T-cell (primary cell): Measurements from ENCODE around the gene RAB12. TPM values are rescaled to one million over a fixed set of nuclear protein-coding genes. Genes with fewer than 3 reads are reported as not detected.
A peak's percentile ranks its signal among the peaks of the same experiment; 100 is the strongest.
"Not testable (repeated sequence)": the region's sequence is repeated elsewhere in the genome, so short reads cannot be mapped to it uniquely, and the experiment has no call there.

Experiments
- ATAC-seq, 4 experiments: fragments of 200-7000 bp in 3 of 4; fragments of 150-1000 bp in 1 of 4; cut with Tn5 transposase; replicated peaks in 1 of 4; 1 replicate in 3 of 4; 2 replicates in 1 of 4; pipeline ENCODE4 v1.10.0; 2021; ENCODE audit warnings: moderate library complexity in 3 of 4, mild to moderate bottlenecking in 2 of 4, moderate number of reproducible peaks in 1 of 4
- CTCF ChIA-PET, 2 donors: fragments of 300-600 bp; sonication (Branson Sonifier 250); formaldehyde crosslinking; loops; one replicate each; lab custom pipeline; 2022; ENCODE audit warnings: antibody characterized with exemption in 2 of 2; lab: Charles Lee
- POLR2A ChIA-PET, 2 donors: fragments of 300-600 bp; sonication (Branson Sonifier 250); formaldehyde crosslinking; loops; one replicate each; lab custom pipeline; 2022; ENCODE audit warnings: antibody characterized with exemption in 2 of 2; lab: Charles Lee
- DNase-seq, 35 experiments: peaks; one replicate each; pipeline versions ENCODE4 v3.0.0 to v3.0.0-alpha.2; 2013 to 2023
- H3K27ac ChIP-seq: one replicate; pipeline ENCODE4 v1.5.1; 2013; ENCODE audit warnings: low read length
- H3K27me3 ChIP-seq, 2 experiments: replicated peaks in 1 of 2; 1 replicate in 1 of 2; 2 replicates in 1 of 2; pipeline versions ENCODE4 v1.6.1 to v1.7.0; 2013; ENCODE audit warnings: low read length in 1 of 2, mixed read lengths in 1 of 2; ENCODE audit not compliant: control insufficient read depth in 2 of 2, insufficient read depth in 2 of 2; ENCODE audit errors: extremely low read depth in 1 of 2
- H3K36me3 ChIP-seq, 2 donors: 1 replicate in 1 of 2; 2 replicates in 1 of 2; pipeline versions ENCODE4 v1.6.1 to v1.7.0; 2013; ENCODE audit warnings: low read length in 1 of 2; ENCODE audit not compliant: control insufficient read depth in 2 of 2, insufficient read depth in 1 of 2; ENCODE audit errors: extremely low read depth in 1 of 2
- H3K4me1 ChIP-seq, 2 experiments: 1 replicate in 1 of 2; 2 replicates in 1 of 2; pipeline versions ENCODE4 v1.6.1 to v1.7.0; 2013; ENCODE audit warnings: low read length in 2 of 2, mixed read lengths in 1 of 2; ENCODE audit not compliant: insufficient read depth in 2 of 2, control insufficient read depth in 1 of 2; ENCODE audit errors: extremely low read depth in 1 of 2
- H3K4me3 ChIP-seq, 2 donors: 1 replicate in 1 of 2; 2 replicates in 1 of 2; pipeline versions ENCODE4 v1.5.1 to v1.7.0; 2013; ENCODE audit warnings: mild to moderate bottlenecking in 2 of 2, low read length in 1 of 2, moderate library complexity in 1 of 2; ENCODE audit not compliant: control insufficient read depth in 1 of 2; ENCODE audit errors: extremely low read depth in 1 of 2
- H3K9me3 ChIP-seq: 2 replicates; pipeline ENCODE4 v1.7.0; 2013
- H3K27ac Mint-ChIP-seq, 2 donors: one replicate each; pipeline ENCODE4 v1.8.0; 2020 to 2021; ENCODE audit warnings: mild to moderate bottlenecking in 2 of 2, mixed read lengths in 2 of 2
- H3K27me3 Mint-ChIP-seq, 2 donors: one replicate each; pipeline ENCODE4 v1.8.0; 2021 to 2022; ENCODE audit warnings: mixed read lengths in 2 of 2
- H3K36me3 Mint-ChIP-seq: one replicate; pipeline ENCODE4 v1.8.0; 2021; ENCODE audit warnings: mixed read lengths
- H3K4me1 Mint-ChIP-seq, 3 donors: one replicate each; pipeline ENCODE4 v1.8.0; 2020 to 2022; ENCODE audit warnings: mixed read lengths in 3 of 3, mild to moderate bottlenecking in 1 of 3
- H3K4me3 Mint-ChIP-seq, 3 donors: one replicate each; pipeline ENCODE4 v1.8.0; 2020 to 2022; ENCODE audit warnings: mild to moderate bottlenecking in 3 of 3, mixed read lengths in 3 of 3, moderate library complexity in 3 of 3
- H3K9me3 Mint-ChIP-seq, 3 donors: one replicate each; pipeline ENCODE4 v1.8.0; 2020 to 2022; ENCODE audit warnings: mixed read lengths in 3 of 3
- WGBS: methylation state at CpG from one replicate; pipeline ENCODE4 v1.1.5; 2013; ENCODE audit warnings: missing lambda C conversion rate; ENCODE audit not compliant: insufficient coverage; 5-methylcytosine and 5-hydroxymethylcytosine counted together
- total RNA-seq, 35 experiments: library from RNA in 6 of 35; stranded (reverse) in 6 of 35; fragments of 120-200 nt in 1 of 35; gene quantifications; one replicate each; pipeline versions ENCODE4 v1.2.1 to v1.2.4 and lab custom pipeline; 2013 to 2026

Gene RAB12
- total RNA-seq, 5 donors from 2014 or later (not counting 1 experiment from before 2014, with no cell fraction given), result 15.8 to 21.4 (median 17.5) TPM

DNA sequence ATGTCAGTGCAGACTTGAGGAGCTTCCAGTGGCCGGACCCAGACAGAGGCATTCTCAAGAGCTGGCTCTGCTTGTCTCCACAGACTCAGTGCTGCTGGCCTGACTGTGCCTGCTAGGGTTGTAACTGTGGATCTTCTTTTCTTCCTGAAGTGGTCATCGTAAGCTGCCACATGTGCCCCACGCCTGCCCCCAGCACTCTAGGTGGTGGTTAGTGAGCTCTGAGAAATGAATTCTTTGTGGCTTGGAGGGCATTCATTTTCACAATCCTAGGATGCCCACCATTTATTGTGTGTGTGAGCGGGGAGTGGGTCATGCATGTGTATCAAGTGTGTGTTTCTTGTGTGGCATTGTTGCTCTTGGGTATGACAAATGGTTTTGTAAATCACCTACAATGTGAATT is 23.1 kb downstream of the RAB12 start:
- no peaks in the 10 kb centered on the region for H3K4me1 ChIP-seq
- H3K27ac ChIP-seq, result no peak overlapping the region
- DNase-seq (no peak), ATAC-seq (no peak)
- H3K4me3 ChIP-seq, result no peak overlapping the region
- H3K9me3 Mint-ChIP-seq, result no peaks in the 10 kb centered on the region
- 100% methylated on average over 2 of the region's 4 CpGs for WGBS
- H3K27me3 Mint-ChIP-seq, result no peaks in the 10 kb centered on the region
- no peaks in the 10 kb centered on the region for H3K9me3 ChIP-seq
- H3K36me3 Mint-ChIP-seq, result peaks cover 38% of the 10 kb centered on the region
- CTCF ChIA-PET, result no interaction called here
- POLR2A ChIA-PET, result no interaction called here
- H3K27me3 ChIP-seq, result no peaks in the 10 kb centered on the region
- H3K4me3 Mint-ChIP-seq, result no peak overlapping the region
- peaks cover 5 to 65% of the 10 kb centered on the region in 2 donors for H3K36me3 ChIP-seq
- H3K4me1 Mint-ChIP-seq, result peaks cover 0 to 14% (median 9%) of the 10 kb centered on the region in 3 donors
- H3K27ac Mint-ChIP-seq, result no peak overlapping the region

DNA sequence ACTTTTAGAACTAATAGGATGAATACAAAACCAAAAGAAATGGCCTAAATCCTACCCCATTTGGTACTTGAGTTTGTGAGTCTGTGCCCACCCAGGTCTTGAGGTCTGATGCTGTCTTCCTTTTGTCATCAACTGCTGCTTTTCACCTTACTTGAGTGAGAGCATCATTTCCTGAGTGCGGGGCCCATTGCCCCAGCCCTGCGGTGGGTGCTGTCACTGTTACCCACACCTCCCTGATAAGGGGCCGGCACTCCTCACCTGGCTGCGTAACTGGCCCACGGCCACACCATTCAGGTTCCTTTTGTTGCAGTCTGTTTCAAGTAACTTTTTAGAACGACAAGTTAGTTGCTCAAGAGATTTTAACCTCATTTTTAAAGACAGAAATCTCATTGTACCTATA is 25.3 kb downstream of the RAB12 start:
- Mint-ChIP-seq H3K4me1 (peaks cover 0 to 3% (median 2%) of the 10 kb centered on the region in 3 donors), H3K4me3 (no peak overlapping the region), H3K9me3 (no peaks in the 10 kb centered on the region), H3K27ac (no peak overlapping the region), H3K27me3 (no peaks in the 10 kb centered on the region), H3K36me3 (peaks cover 56% of the 10 kb centered on the region)
- ChIA-PET POLR2A (interaction anchor here in 1 of 2 donors (0.5 kb wide), 1 partner anchor 130 kb away, joined by 3 read pairs; no protein-coding TSS in a partner anchor), CTCF (no interaction called here)
- Histone ChIP-seq H3K4me1 (no peaks in the 10 kb centered on the region), H3K27me3 (no peaks in the 10 kb centered on the region), H3K4me3 (no peak overlapping the region), H3K36me3 (peaks cover 5 to 78% of the 10 kb centered on the region in 2 donors), H3K9me3 (no peaks in the 10 kb centered on the region), H3K27ac (no peak overlapping the region)
- ATAC-seq (no peak), DNase-seq (peak in 2 of 35 experiments; percentile 7)
- 79% methylated on average over 3 of the region's 6 CpGs for WGBS

- Histone ChIP-seq H3K27ac (no peak overlapping the region), H3K4me1 (no peaks in the 10 kb centered on the region), H3K27me3 (no peaks in the 10 kb centered on the region), H3K36me3 (peaks cover 5 to 78% of the 10 kb centered on the region in 2 donors), H3K9me3 (no peaks in the 10 kb centered on the region), H3K4me3 (no peak overlapping the region)
- WGBS, result 100% methylated on average over 3 of the region's 3 CpGs
- H3K4me3 Mint-ChIP-seq, result no peak overlapping the region
- no peak overlapping the region for H3K27ac Mint-ChIP-seq
- H3K27me3 Mint-ChIP-seq, result no peaks in the 10 kb centered on the region
- ChIA-PET POLR2A (no interaction called here), CTCF (no interaction called here)
- H3K4me1 Mint-ChIP-seq, result peaks cover 0 to 3% (median 2%) of the 10 kb centered on the region in 3 donors
- H3K9me3 Mint-ChIP-seq, result no peaks in the 10 kb centered on the region
- peaks cover 61% of the 10 kb centered on the region for H3K36me3 Mint-ChIP-seq
- DNase-seq (no peak), ATAC-seq (no peak)
Observed at GRCh38 chr18:8635087-8635486, 25.9 kb downstream of the RAB12 start.

GRCh38 chr18:8639762-8640161 is 30.5 kb downstream of the RAB12 start:
- Mint-ChIP-seq H3K27me3 (no peaks in the 10 kb centered on the region), H3K27ac (no peak overlapping the region), H3K4me1 (no peaks in the 10 kb centered on the region), H3K4me3 (no peak overlapping the region), H3K36me3 (peaks cover 58% of the 10 kb centered on the region), H3K9me3 (no peaks in the 10 kb centered on the region)
- CTCF ChIA-PET, result no interaction called here
- Histone ChIP-seq H3K4me3 (no peak overlapping the region), H3K9me3 (no peaks in the 10 kb centered on the region), H3K4me1 (no peaks in the 10 kb centered on the region), H3K36me3 (peaks cover 7 to 52% of the 10 kb centered on the region in 2 donors), H3K27ac (no peak overlapping the region), H3K27me3 (no peaks in the 10 kb centered on the region)
- POLR2A ChIA-PET, result no interaction called here
- WGBS, result 98% methylated on average over 5 of the region's 11 CpGs
- DNase-seq (no peak), ATAC-seq (no peak)

DNA sequence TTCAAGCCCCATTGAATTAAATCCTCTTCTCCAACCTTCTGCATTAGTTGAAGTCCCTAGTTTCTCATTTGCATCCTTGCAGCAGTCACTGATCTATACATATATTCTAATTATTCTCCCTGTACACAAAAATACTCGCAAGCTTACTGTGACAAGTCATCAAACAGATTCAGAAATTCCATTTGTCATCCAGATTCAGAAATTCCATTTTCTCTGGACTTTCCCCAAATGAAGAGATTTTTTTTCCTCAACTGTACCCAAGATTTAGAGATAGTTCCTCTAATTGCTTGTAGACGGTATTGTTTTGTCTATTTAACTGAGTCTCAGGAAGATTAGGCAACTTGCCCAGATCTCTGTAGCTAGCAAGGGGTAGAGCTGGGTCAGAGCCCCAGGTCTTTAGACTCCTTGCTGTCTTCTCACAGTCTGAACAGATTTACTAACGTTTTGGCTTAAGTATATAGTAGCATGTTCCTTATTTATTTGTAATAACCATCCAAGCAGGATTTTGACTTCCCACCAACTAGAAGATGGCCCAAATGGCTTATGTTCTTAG is 34.2 kb downstream of the RAB12 start:
- Histone ChIP-seq H3K27me3 (no peaks in the 10 kb centered on the region), H3K4me1 (no peaks in the 10 kb centered on the region), H3K4me3 (no peak overlapping the region), H3K9me3 (no peaks in the 10 kb centered on the region), H3K36me3 (peaks cover 2 to 16% of the 10 kb centered on the region in 2 donors), H3K27ac (no peak overlapping the region)
- Mint-ChIP-seq H3K9me3 (peaks cover 0 to 3% (median 0%) of the 10 kb centered on the region in 3 donors), H3K27ac (no peak overlapping the region), H3K27me3 (peaks cover 10 to 12% of the 10 kb centered on the region in 2 donors), H3K36me3 (peaks cover 28% of the 10 kb centered on the region), H3K4me3 (no peak overlapping the region), H3K4me1 (no peaks in the 10 kb centered on the region)
- CTCF ChIA-PET, result interaction anchor here in 1 of 2 donors (0.6 kb wide), 1 partner anchor 874 kb away, joined by 8 read pairs; no protein-coding TSS in a partner anchor
- no peak for ATAC-seq
- WGBS, result no CpG with 5 or more reads among the region's 3 CpGs
- DNase-seq, result no peak
- POLR2A ChIA-PET, result interaction anchor here in 1 of 2 donors (0.6 kb wide), 1 partner anchor 48 kb away, joined by 4 read pairs; no protein-coding TSS in a partner anchor

DNA sequence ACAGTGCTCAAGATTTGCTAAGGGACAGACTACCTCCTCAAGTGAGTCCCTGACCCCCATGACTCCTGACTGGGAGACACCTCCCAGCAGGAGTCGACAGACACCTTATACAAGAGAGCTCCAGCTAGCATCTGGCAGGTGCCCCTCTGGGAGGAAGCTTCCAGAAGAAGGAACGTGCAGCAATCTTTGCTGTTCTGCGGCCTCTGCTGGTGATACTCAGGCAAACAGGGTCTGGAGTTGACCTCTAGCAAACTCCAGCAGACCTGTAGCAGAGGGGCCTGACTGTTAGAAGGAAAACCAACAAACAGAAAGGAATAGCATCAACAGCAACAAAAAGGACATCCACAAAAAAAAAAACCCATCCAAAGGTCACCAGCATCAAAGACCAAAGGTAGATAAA is 38.1 kb downstream of the RAB12 start:
- H3K4me3 ChIP-seq, H3K9me3 Mint-ChIP-seq, DNase-seq, ATAC-seq, H3K27me3 ChIP-seq, H3K36me3 Mint-ChIP-seq, H3K27ac ChIP-seq, CTCF ChIA-PET, H3K27ac Mint-ChIP-seq, H3K4me3 Mint-ChIP-seq, H3K4me1 ChIP-seq, H3K4me1 Mint-ChIP-seq, POLR2A ChIA-PET, H3K9me3 ChIP-seq, H3K36me3 ChIP-seq: not testable (repeated sequence)
- H3K27me3 Mint-ChIP-seq, result peaks cover 22 to 31% of the 10 kb centered on the region in 2 donors
- 81% methylated on average over 3 of the region's 3 CpGs for WGBS
